Measurements from ENCODE around the gene CARS2. TPM values are rescaled to one million over a fixed set of nuclear protein-coding genes. Genes with fewer than 3 reads are reported as not detected.

Gene CARS2
- total RNA-seq, 1 donor from 2014 or later: 73.6 TPM

DNA sequence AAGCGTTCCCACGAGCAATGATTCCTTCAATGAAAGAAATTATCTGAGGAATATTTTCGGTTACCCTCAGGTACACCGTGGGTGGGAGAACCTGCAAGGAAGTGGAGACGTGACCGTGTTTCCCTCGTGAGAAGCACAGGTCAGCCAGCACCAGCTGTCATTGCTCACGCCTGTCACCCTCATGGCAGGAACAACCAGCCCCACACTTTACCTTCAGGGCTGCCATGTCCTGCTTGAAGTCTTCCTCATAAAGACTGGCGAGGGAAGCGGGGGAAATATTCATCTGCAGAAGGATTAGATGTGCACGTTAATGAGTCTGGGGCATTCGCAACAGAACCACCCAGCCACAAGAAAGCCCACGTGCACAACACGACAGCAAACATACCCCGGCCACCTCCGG lies 18.2 kb downstream of the CARS2 start:
- TF ChIP-seq, protein P1, sequence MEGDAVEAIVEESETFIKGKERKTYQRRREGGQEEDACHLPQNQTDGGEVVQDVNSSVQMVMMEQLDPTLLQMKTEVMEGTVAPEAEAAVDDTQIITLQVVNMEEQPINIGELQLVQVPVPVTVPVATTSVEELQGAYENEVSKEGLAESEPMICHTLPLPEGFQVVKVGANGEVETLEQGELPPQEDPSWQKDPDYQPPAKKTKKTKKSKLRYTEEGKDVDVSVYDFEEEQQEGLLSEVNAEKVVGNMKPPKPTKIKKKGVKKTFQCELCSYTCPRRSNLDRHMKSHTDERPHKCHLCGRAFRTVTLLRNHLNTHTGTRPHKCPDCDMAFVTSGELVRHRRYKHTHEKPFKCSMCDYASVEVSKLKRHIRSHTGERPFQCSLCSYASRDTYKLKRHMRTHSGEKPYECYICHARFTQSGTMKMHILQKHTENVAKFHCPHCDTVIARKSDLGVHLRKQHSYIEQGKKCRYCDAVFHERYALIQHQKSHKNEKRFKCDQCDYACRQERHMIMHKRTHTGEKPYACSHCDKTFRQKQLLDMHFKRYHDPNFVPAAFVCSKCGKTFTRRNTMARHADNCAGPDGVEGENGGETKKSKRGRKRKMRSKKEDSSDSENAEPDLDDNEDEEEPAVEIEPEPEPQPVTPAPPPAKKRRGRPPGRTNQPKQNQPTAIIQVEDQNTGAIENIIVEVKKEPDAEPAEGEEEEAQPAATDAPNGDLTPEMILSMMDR (IDR thresholded peaks at IDR 0.05; ENCODE audit: insufficient read depth, low read length, poor library complexity, severe bottlenecking): no peak
- Histone ChIP-seq H3K4me3 (ENCODE audit: low read depth, low read length) (no peak overlapping the region), H3K36me3 (ENCODE audit: control insufficient read depth, insufficient read depth, low read length) (no peaks in the 10 kb centered on the region), H3K27me3 (ENCODE audit: control insufficient read depth, insufficient read depth, low read length) (no peaks in the 10 kb centered on the region)
- DNase-seq (ENCODE audit: low read depth): no peak

DNA sequence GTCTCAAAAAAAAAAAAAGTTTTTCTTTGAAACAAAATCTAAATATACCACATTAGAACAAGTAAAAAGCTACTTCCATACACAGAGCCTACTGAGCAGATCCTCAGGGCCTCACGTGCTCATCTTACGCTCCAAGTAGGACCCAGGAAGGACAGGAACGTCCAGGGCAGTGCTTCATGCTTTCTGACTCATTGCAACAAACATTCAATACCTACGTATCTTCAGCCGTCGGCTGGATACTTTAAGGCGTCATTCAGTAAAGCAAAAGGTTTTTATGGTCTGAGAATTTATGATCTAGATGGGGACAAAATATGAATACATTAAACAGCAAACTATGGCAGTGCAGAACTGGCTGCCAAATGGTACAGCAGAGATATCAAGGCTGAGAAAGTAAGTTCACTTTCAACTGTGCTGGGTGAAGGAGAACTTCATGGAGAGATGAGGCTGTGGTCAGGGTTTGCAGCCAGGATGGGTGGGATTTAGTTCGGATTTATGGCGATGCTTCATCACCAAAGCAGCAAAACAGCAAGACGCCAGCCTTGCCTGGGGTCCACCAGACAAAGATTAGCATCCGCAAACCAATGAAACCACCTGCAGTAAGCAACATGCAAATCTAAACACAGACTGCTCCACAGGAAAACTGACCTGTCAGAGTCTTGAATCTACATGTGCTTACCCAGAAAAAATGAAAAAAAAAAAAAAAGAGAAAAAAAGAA lies 20.5 kb downstream of the CARS2 start:
- Histone ChIP-seq H3K4me3 (ENCODE audit: low read depth, low read length) (no peak overlapping the region), H3K27me3 (ENCODE audit: control insufficient read depth, insufficient read depth, low read length) (no peaks in the 10 kb centered on the region), H3K36me3 (ENCODE audit: control insufficient read depth, insufficient read depth, low read length) (peaks cover 5% of the 10 kb centered on the region)
- DNase-seq (ENCODE audit: low read depth): no peak
- TF ChIP-seq, protein P1 (IDR thresholded peaks at IDR 0.05; ENCODE audit: insufficient read depth, low read length, poor library complexity, severe bottlenecking): no peak

DNA sequence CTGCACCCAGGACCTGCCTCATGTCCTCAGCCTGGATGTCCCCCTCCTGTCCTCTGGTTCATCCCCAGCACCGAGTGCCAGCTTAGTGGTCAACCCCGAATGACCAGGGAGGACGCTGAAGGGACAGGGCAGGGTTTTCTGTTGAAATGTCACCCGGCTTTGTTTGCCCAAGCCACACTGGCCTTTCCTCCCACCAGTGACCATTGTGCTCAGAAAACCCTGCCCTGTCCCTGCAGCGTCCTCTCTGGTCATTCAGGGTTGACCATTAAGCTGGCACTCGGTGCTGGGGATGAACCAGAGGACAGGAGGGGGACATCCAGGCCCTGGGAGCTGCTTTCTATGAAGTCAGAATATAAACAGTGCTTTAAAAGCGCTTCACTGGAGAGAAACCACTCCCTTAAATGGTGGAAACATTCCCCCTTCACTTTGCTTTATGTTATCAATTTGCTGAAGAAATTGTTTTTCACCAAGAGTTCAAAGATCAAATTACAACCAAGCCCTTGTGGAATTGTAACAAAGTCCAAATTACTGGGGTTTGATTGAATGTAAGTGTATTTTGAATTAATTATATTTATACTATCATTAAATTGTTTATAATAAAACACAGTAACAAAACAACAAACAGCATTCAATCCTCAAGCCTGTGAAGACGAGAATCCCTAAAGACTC lies 21.4 kb downstream of the CARS2 start:
- TF ChIP-seq, protein P1 (IDR thresholded peaks at IDR 0.05; ENCODE audit: insufficient read depth, low read length, poor library complexity, severe bottlenecking): no peak
- peaks cover 5% of the 10 kb centered on the region for H3K36me3 ChIP-seq (ENCODE audit: control insufficient read depth, insufficient read depth, low read length)
- no peak for DNase-seq (ENCODE audit: low read depth)

GRCh38 chr13:110683921-110684320 lies 22.0 kb downstream of the CARS2 start:
- no peak for DNase-seq (ENCODE audit: low read depth)
- TF ChIP-seq, protein P1 (IDR thresholded peaks at IDR 0.05; ENCODE audit: insufficient read depth, low read length, poor library complexity, severe bottlenecking): no peak
- Histone ChIP-seq H3K36me3 (ENCODE audit: control insufficient read depth, insufficient read depth, low read length) (peaks cover 5% of the 10 kb centered on the region), H3K4me3 (ENCODE audit: low read depth, low read length) (no peak overlapping the region), H3K27me3 (ENCODE audit: control insufficient read depth, insufficient read depth, low read length) (no peaks in the 10 kb centered on the region)

More for the DNA sequence above, 21.4 kb downstream of the CARS2 start:
- no peak overlapping the region for H3K4me3 ChIP-seq (ENCODE audit: low read depth, low read length)
- no peaks in the 10 kb centered on the region for H3K27me3 ChIP-seq (ENCODE audit: control insufficient read depth, insufficient read depth, low read length)

GRCh38 chr13:110683203-110683883 lies 22.6 kb downstream of the CARS2 start:
- Histone ChIP-seq H3K4me3 (ENCODE audit: low read depth, low read length) (no peak overlapping the region), H3K27me3 (ENCODE audit: control insufficient read depth, insufficient read depth, low read length) (no peaks in the 10 kb centered on the region), H3K36me3 (ENCODE audit: control insufficient read depth, insufficient read depth, low read length) (peaks cover 5% of the 10 kb centered on the region)
- TF ChIP-seq, protein P1 (IDR thresholded peaks at IDR 0.05; ENCODE audit: insufficient read depth, low read length, poor library complexity, severe bottlenecking): peak; percentile 60
- DNase-seq (ENCODE audit: low read depth): no peak

Measured in kidney epithelial cell (primary cell).